ENCODE results near the gene PAX2. TPM values are rescaled to one million over a fixed set of nuclear protein-coding genes. Genes with fewer than 3 reads are reported as not detected.

The PAX2 gene
- total and polyA plus RNA-seq, 2 of the 13 experiments (the other 11 are each of a cell fraction or from before 2014, with no cell fraction given): not detected

- no peak for TF ChIP-seq SATB2 (CRISPR knock-in tag; IDR thresholded peaks at IDR 0.05)
- TF ChIP-seq ZNF260 (CRISPR knock-in tag; IDR thresholded peaks at IDR 0.05; ENCODE audit: borderline replicate concordance, low read depth): no peak
- TF ChIP-seq, protein P1, sequence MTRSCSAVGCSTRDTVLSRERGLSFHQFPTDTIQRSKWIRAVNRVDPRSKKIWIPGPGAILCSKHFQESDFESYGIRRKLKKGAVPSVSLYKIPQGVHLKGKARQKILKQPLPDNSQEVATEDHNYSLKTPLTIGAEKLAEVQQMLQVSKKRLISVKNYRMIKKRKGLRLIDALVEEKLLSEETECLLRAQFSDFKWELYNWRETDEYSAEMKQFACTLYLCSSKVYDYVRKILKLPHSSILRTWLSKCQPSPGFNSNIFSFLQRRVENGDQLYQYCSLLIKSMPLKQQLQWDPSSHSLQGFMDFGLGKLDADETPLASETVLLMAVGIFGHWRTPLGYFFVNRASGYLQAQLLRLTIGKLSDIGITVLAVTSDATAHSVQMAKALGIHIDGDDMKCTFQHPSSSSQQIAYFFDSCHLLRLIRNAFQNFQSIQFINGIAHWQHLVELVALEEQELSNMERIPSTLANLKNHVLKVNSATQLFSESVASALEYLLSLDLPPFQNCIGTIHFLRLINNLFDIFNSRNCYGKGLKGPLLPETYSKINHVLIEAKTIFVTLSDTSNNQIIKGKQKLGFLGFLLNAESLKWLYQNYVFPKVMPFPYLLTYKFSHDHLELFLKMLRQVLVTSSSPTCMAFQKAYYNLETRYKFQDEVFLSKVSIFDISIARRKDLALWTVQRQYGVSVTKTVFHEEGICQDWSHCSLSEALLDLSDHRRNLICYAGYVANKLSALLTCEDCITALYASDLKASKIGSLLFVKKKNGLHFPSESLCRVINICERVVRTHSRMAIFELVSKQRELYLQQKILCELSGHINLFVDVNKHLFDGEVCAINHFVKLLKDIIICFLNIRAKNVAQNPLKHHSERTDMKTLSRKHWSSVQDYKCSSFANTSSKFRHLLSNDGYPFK (CRISPR knock-in tag; IDR thresholded peaks at IDR 0.05; ENCODE audit: borderline replicate concordance): no peak
- TF ChIP-seq, protein P2, sequence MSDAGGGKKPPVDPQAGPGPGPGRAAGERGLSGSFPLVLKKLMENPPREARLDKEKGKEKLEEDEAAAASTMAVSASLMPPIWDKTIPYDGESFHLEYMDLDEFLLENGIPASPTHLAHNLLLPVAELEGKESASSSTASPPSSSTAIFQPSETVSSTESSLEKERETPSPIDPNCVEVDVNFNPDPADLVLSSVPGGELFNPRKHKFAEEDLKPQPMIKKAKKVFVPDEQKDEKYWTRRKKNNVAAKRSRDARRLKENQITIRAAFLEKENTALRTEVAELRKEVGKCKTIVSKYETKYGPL (CRISPR knock-in tag; IDR thresholded peaks at IDR 0.05): no peak
- TF ChIP-seq, protein P3, sequence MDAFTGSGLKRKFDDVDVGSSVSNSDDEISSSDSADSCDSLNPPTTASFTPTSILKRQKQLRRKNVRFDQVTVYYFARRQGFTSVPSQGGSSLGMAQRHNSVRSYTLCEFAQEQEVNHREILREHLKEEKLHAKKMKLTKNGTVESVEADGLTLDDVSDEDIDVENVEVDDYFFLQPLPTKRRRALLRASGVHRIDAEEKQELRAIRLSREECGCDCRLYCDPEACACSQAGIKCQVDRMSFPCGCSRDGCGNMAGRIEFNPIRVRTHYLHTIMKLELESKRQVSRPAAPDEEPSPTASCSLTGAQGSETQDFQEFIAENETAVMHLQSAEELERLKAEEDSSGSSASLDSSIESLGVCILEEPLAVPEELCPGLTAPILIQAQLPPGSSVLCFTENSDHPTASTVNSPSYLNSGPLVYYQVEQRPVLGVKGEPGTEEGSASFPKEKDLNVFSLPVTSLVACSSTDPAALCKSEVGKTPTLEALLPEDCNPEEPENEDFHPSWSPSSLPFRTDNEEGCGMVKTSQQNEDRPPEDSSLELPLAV (CRISPR knock-in tag; conservative IDR thresholded peaks at IDR 0.05; ENCODE audit: low read depth): no peak
- TF ChIP-seq ZFP1 (CRISPR knock-in tag; IDR thresholded peaks at IDR 0.05): 0 out of 2 replicates have a peak, but pooled peaks have one; percentile 33
- TF ChIP-seq ZFP62 (CRISPR knock-in tag; IDR thresholded peaks at IDR 0.05): no peak
- TF ChIP-seq MTF2 (CRISPR knock-in tag; IDR thresholded peaks at IDR 0.05; ENCODE audit: borderline replicate concordance): no peak
- TF ChIP-seq ZNF451 (CRISPR knock-in tag; IDR thresholded peaks at IDR 0.05): no peak
- TF ChIP-seq ZSCAN22 (CRISPR knock-in tag; IDR thresholded peaks at IDR 0.05): no peak
- no peak for TF ChIP-seq NR3C1 (CRISPR knock-in tag; IDR thresholded peaks at IDR 0.05)
- 0 out of 2 replicates have a peak, but pooled peaks have one; percentile 37 for TF ChIP-seq RFXAP (CRISPR knock-in tag; IDR thresholded peaks at IDR 0.05; ENCODE audit: borderline replicate concordance)
- TF ChIP-seq SP5 (CRISPR knock-in tag; IDR thresholded peaks at IDR 0.05; ENCODE audit: borderline replicate concordance, low read depth): peak; percentile 42; the same call in 1 of the 2 replicates
- no peak for TF ChIP-seq SIX4 (CRISPR knock-in tag; IDR thresholded peaks at IDR 0.05)
- TF ChIP-seq ZNF230 (CRISPR knock-in tag; IDR thresholded peaks at IDR 0.05): no peak
- no peak for TF ChIP-seq ZNF138 (CRISPR knock-in tag; IDR thresholded peaks at IDR 0.05; ENCODE audit: low read depth)
- TF ChIP-seq ZNF337 (CRISPR knock-in tag; IDR thresholded peaks at IDR 0.05; ENCODE audit: borderline replicate concordance, low read depth): no peak
- TF ChIP-seq KDM4B (CRISPR knock-in tag; IDR thresholded peaks at IDR 0.05): no peak
- no peak for TF ChIP-seq CREBL2 (CRISPR knock-in tag; IDR thresholded peaks at IDR 0.05; ENCODE audit: borderline replicate concordance)
- no peak for TF ChIP-seq ZNF75D (CRISPR knock-in tag; IDR thresholded peaks at IDR 0.05; ENCODE audit: borderline replicate concordance)
- TF ChIP-seq, protein P4, sequence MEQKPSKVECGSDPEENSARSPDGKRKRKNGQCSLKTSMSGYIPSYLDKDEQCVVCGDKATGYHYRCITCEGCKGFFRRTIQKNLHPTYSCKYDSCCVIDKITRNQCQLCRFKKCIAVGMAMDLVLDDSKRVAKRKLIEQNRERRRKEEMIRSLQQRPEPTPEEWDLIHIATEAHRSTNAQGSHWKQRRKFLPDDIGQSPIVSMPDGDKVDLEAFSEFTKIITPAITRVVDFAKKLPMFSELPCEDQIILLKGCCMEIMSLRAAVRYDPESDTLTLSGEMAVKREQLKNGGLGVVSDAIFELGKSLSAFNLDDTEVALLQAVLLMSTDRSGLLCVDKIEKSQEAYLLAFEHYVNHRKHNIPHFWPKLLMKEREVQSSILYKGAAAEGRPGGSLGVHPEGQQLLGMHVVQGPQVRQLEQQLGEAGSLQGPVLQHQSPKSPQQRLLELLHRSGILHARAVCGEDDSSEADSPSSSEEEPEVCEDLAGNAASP (CRISPR knock-in tag; IDR thresholded peaks at IDR 0.05; ENCODE audit: borderline replicate concordance): peak; percentile 66; the same call in 1 of the 2 replicates
- TF ChIP-seq ZNF674 (CRISPR knock-in tag; IDR thresholded peaks at IDR 0.05; ENCODE audit: low read depth): no peak
- no peak for TF ChIP-seq ZNF558 (CRISPR knock-in tag; IDR thresholded peaks at IDR 0.05; ENCODE audit: borderline replicate concordance)
These were observed 130.2 kb downstream of the PAX2 start (continued) for GRCh38 chr10:100875484-100876166.

Measured in HepG2 (cell line).